ENCODE data around the gene RRM1.
A peak's percentile ranks its signal among the peaks of the same experiment; 100 is the strongest.

The RRM1 gene

DNA sequence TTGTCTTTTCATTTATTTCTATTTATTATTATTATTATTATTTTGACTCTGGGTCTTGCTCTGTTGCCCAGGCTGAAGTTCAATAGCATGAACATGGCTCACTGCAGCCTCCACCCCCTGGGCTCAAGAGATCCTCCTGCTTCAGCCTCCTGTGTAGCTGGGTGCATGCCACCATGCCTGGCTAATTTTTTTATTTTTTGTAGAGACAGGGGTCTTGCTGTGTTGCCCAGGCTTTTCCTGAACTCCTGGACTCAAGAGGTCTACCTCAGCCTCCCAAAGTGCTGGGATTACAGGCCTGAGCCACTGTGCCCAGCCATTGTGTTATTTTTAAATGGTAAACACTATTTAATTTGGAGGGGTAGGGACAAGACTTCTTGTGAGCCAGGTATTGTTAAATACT is 23.3 kb upstream of the RRM1 start:
- Histone ChIP-seq H3K36me3 (ENCODE audit: control insufficient read depth, insufficient read depth, low read length) (peaks cover 1% of the 10 kb centered on the region), H3K4me3 (replicated peaks; ENCODE audit: low read depth, low read length) (no peak overlapping the region), H3K27me3 (replicated peaks; ENCODE audit: control insufficient read depth, insufficient read depth, low read length) (no peaks in the 10 kb centered on the region)
- TF ChIP-seq, protein P1, sequence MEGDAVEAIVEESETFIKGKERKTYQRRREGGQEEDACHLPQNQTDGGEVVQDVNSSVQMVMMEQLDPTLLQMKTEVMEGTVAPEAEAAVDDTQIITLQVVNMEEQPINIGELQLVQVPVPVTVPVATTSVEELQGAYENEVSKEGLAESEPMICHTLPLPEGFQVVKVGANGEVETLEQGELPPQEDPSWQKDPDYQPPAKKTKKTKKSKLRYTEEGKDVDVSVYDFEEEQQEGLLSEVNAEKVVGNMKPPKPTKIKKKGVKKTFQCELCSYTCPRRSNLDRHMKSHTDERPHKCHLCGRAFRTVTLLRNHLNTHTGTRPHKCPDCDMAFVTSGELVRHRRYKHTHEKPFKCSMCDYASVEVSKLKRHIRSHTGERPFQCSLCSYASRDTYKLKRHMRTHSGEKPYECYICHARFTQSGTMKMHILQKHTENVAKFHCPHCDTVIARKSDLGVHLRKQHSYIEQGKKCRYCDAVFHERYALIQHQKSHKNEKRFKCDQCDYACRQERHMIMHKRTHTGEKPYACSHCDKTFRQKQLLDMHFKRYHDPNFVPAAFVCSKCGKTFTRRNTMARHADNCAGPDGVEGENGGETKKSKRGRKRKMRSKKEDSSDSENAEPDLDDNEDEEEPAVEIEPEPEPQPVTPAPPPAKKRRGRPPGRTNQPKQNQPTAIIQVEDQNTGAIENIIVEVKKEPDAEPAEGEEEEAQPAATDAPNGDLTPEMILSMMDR (IDR thresholded peaks at IDR 0.05; ENCODE audit: insufficient read depth, low read length, poor library complexity, severe bottlenecking), result no peak
- DNase-seq (ENCODE audit: extremely low read depth, insufficient read length), result no peak

DNA sequence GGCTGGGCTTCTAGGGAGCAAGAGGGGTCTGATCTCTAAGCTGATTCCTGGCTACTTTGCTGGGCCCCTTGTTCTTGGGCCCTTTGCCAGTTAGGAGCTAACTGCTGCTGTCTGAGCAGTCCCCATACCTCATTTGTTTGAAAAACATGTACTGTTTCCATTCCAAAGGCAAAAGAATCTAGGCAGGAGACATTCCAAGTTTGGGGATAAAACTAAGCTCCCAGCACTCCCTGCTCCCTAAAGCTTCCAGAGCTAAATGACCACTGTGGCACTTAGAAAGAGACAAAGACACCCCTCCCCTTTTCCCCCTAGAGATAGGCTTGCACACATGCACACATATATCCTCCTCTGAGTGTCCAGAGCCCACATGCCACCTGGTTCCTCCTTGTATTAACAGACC is 22.7 kb upstream of the RRM1 start:
- H3K4me3 ChIP-seq (replicated peaks; ENCODE audit: low read depth, low read length), result no peak overlapping the region
- TF ChIP-seq, protein P1 (IDR thresholded peaks at IDR 0.05; ENCODE audit: insufficient read depth, low read length, poor library complexity, severe bottlenecking), result no peak
- H3K27me3 ChIP-seq (replicated peaks; ENCODE audit: control insufficient read depth, insufficient read depth, low read length), result no peaks in the 10 kb centered on the region
- no peak for DNase-seq (ENCODE audit: extremely low read depth, insufficient read length)
- H3K36me3 ChIP-seq (ENCODE audit: control insufficient read depth, insufficient read depth, low read length), result peaks cover 1% of the 10 kb centered on the region

DNA sequence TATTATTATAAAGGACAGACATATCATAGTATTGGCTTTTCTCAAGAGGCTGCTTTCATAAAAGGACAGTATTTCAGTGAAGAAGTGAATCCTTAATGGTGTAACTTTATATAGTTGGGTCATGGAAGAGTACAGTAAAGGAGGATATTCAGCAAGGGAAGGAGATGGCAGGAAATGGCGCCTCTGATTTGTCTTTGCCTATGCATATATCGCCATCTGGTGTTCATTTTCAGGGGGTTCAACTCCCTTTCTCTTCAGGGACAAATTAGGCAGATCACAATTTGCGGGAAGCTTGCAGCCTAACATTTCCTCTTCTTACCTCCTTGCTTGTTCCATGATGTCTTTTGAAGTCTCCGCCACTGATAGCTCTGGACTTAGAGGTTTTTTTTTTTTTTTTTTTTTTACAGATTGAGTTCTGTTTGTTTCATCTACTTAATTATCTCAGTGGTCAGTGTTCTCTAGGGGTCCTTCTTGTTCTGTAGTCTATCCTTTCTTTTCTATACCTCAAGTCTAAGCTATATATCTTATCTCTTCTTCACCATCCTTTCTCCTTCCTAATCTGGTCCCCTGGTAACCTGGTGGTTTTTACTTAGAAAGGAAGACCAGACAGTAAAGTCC is 21.8 kb upstream of the RRM1 start:
- H3K27me3 ChIP-seq (replicated peaks; ENCODE audit: control insufficient read depth, insufficient read depth, low read length), result no peaks in the 10 kb centered on the region
- peaks cover 1% of the 10 kb centered on the region for H3K36me3 ChIP-seq (ENCODE audit: control insufficient read depth, insufficient read depth, low read length)
- TF ChIP-seq, protein P1 (IDR thresholded peaks at IDR 0.05; ENCODE audit: insufficient read depth, low read length, poor library complexity, severe bottlenecking), result peak; percentile 72
- no peak overlapping the region for H3K4me3 ChIP-seq (replicated peaks; ENCODE audit: low read depth, low read length)
- DNase-seq (ENCODE audit: extremely low read depth, insufficient read length), result no peak

DNA sequence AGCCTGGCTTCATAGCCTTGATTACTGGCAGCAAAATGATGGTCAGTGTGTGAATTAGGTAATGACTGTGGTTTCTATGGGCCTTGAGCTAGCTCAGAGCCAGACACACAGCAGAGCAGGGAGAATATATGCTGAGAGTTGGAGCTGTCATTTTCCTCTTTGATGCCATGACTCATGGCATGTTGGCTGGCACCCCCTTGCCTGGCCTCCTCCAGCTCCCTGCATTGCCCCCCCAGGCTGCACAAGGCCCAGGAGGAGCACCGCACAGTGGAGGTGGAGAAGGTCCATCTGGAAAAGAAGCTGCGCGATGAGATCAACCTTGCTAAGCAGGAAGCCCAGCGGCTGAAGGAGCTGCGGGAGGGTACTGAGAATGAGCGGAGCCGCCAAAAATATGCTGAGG is 20.3 kb upstream of the RRM1 start:
- Histone ChIP-seq H3K27me3 (replicated peaks; ENCODE audit: control insufficient read depth, insufficient read depth, low read length) (no peaks in the 10 kb centered on the region), H3K36me3 (ENCODE audit: control insufficient read depth, insufficient read depth, low read length) (peaks cover 1% of the 10 kb centered on the region), H3K4me3 (replicated peaks; ENCODE audit: low read depth, low read length) (no peak overlapping the region)
- DNase-seq (ENCODE audit: extremely low read depth, insufficient read length), result no peak
- TF ChIP-seq, protein P1 (IDR thresholded peaks at IDR 0.05; ENCODE audit: insufficient read depth, low read length, poor library complexity, severe bottlenecking), result no peak

DNA sequence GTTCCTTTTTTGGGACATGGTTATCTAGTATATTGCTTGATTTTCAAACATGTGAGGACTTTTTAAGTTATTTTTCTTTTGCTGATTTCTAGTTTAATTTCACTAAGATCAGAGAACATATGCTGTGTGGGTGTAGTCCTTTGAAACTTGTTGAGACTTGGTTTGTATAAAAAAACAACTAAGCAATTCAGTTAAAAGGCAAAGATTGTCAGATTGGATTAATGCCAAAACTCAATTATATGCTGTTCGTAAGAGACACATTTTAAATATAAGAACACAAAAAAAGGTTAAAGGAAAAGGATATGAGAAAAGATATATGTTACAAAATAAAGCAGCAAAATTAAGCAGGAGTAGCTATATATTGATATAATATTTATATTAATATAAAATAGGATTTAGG is 17.8 kb upstream of the RRM1 start:
- DNase-seq (ENCODE audit: extremely low read depth, insufficient read length), result no peak
- TF ChIP-seq, protein P1 (IDR thresholded peaks at IDR 0.05; ENCODE audit: insufficient read depth, low read length, poor library complexity, severe bottlenecking), result no peak
- Histone ChIP-seq H3K27me3 (replicated peaks; ENCODE audit: control insufficient read depth, insufficient read depth, low read length) (no peaks in the 10 kb centered on the region), H3K36me3 (ENCODE audit: control insufficient read depth, insufficient read depth, low read length) (peaks cover 4% of the 10 kb centered on the region; the same call in 1 of the 2 replicates), H3K4me3 (replicated peaks; ENCODE audit: low read depth, low read length) (no peak overlapping the region)

DNA sequence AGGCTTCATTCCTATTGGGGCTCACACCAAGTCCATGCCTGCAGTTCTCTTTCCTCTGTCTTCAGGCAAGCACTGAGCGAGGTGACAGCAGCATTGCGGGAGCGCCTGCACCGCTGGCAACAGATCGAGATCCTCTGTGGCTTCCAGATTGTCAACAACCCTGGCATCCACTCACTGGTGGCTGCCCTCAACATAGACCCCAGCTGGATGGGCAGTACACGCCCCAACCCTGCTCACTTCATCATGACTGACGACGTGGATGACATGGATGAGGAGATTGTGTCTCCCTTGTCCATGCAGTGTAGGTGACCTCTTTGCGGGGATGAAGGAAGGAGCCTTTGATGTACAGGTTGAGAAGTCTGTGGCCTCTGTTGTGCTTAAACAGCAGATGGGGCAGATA is 11.4 kb upstream of the RRM1 start:
- no peak for DNase-seq (ENCODE audit: extremely low read depth, insufficient read length)
- no peak overlapping the region for H3K4me3 ChIP-seq (replicated peaks; ENCODE audit: low read depth, low read length)
- TF ChIP-seq, protein P1 (IDR thresholded peaks at IDR 0.05; ENCODE audit: insufficient read depth, low read length, poor library complexity, severe bottlenecking), result no peak
- H3K36me3 ChIP-seq (ENCODE audit: control insufficient read depth, insufficient read depth, low read length), result peaks cover 14% of the 10 kb centered on the region
- no peaks in the 10 kb centered on the region for H3K27me3 ChIP-seq (replicated peaks; ENCODE audit: control insufficient read depth, insufficient read depth, low read length)
